Measurements from ENCODE around the gene ALG1L2.
"Not testable (repeated sequence)": the region's sequence is repeated elsewhere in the genome, so short reads cannot be mapped to it uniquely, and the experiment has no call there.

The ALG1L2 gene

DNA sequence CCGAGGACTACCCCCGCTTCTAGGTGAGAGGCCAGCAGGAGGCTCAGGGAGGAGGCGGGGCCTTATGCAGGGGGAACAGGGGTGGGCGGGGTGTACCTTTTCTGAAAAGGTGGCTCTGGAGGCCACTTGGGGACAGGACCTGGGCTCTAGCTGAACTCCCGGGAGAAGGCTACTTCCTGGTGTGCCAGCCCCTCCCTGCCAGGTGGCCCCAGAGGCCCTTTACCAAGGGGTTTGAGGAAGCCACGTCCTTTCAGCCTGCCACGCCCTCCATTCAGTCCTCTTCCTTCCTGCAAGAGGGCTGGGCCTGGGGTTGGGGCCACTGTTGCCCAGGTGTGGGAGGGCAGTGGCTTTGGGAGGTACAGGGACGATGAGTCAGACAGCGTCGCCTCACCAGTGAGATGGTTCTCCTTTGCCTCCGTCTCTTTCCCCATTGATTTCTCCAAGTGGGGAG is 12.9 kb downstream of the ALG1L2 start:
- not testable (repeated sequence) for DNase-seq

DNA sequence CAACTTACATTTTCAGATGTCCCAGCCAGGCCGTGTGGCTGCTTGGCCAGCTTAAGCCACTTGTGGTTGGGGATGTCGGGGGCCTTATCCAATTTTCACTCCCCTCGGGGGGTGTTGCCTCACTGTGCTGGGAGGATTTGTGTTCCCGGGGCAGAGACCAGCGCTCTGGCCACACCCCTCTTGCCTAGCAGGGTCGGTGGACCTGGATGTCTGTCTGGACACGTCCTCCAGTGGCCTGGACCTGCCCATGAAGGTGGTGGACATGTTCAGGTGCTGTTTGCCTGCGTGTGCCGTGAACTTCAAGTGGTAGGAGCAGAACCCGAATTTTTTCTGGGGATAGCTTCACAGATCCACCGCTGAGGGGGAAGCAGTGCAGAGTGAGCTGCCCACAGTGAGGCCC is 14.2 kb downstream of the ALG1L2 start:
- not testable (repeated sequence) for DNase-seq

DNA sequence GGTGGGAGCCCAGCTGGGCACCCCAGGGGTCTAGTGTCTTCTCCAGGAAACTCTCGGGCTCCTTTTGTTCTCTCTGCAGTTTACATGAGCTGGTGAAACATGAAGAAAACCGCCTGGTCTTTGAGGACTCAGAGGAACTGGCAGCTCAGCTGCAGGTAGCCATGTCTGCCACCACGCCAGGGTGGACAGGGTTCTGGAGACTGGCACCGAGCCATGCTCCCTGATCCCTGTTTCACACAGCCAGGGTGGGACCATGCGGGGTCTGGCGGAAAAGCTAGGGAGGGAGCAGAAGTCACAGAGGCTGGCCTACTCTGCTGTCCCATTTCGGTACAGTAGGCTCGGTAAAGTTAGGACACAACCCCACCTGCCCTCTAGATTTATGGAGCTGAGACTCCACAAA is 15.5 kb downstream of the ALG1L2 start:
- not testable (repeated sequence) for DNase-seq

DNA sequence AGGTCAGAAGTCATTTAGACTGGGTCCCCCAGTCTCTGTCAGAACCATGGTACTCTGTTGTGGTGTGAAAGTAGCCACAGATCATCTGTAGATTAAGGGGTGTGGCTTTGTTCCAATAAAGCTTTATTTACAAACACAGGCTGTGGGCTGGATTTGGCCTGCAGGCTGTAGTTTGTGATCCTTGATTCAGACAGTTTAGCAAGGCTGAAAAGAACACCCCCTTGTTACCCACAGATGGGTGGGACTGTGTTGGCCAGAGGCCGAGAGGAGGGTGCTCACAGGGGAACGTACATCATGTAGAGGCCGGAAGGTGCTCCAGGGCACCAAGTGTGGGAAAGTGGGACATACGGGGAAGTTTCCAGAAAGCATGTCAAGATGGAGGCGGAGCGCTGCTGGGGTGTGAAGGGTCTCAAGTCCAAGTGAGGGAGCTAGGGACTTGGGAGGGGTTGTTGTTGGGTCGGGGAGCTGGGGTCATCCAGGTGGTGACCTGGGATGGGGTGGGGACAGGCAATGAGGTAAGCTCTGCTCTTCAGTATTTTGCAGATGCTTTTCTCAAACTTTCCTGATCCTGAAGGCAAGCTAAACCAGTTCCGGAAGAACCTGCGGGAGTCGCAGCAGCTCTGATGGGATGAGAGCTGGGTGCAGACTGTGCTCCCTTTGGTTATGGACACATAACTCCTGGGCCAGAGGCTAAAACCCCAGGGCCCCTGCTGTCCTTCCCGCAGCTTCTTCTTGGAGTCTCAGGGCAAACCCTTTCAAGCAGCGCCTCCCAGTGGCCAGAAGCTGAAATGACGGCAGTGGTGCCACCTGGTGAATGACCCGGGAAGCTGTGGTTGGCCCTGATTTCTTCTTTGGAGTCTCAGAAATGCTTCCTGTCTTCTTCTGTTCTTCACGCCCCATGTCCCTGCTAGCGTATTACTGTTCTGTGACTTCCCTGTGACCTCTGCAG is 16.3 kb downstream of the ALG1L2 start:
- not testable (repeated sequence) for DNase-seq

- not testable (repeated sequence) for DNase-seq
These were observed 17.2 kb downstream of the ALG1L2 start for GRCh38 chr3:130098639-130099385.

DNA sequence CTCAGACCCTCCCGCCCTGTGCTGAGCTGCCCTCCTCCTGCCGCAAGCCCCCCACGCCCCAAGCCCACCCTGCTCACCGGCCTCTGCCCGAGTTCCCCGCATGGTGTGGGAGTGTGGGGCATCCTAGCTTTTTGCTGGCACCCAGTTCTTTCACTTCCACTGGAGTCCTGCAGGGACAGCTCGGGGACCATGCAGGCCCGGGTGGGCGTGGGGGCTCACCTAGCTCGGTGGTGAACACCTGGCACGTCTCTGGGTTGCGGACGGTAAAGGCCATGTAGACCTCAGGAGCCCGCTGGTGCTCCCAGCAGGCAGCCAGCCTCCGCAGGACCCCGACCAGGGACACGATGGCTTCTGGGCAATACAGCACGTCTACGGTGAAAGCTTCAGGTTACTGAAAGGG is 20.9 kb downstream of the ALG1L2 start:
- not testable (repeated sequence) for DNase-seq

- DNase-seq = not testable (repeated sequence)
These were observed 22.6 kb downstream of the ALG1L2 start for GRCh38 chr3:130104191-130104590.

DNA sequence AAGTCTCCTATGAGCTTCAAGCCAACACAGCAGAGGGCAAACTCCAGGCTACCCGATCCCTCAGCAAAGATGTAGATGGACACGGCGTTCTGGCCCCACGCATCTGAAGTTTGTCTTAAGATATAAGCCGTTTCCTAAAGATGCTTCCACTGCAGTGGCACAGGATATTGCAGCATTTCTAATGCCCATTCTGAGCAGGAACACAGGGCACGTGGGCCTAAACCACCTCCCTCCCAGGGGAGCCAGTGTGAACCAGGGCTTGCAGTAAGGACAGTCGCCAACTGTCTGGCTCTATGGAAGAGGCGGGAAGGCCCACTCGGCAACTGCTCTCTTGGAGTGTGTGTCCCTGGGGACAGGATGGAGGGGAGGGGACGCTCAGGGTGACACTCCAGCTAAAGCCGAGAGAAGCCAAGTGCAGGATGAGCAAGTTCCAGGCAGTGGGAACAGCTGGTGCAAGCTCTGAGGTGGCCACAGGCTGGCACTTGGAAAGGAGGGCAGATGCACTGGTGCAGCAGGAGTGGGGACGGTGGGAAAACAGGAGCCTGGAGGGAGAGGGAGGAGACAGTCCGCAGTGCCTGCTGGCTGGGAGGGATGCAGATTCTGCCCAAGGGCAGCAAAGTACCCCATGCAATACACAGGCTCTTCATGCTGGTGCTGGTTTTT is 25.8 kb downstream of the ALG1L2 start:
- not testable (repeated sequence) for DNase-seq

GRCh38 chr3:130108836-130109585 is 27.4 kb downstream of the ALG1L2 start:
- not testable (repeated sequence) for DNase-seq

- not testable (repeated sequence) for DNase-seq
These were observed 28.9 kb downstream of the ALG1L2 start for GRCh38 chr3:130110386-130111169.

DNA sequence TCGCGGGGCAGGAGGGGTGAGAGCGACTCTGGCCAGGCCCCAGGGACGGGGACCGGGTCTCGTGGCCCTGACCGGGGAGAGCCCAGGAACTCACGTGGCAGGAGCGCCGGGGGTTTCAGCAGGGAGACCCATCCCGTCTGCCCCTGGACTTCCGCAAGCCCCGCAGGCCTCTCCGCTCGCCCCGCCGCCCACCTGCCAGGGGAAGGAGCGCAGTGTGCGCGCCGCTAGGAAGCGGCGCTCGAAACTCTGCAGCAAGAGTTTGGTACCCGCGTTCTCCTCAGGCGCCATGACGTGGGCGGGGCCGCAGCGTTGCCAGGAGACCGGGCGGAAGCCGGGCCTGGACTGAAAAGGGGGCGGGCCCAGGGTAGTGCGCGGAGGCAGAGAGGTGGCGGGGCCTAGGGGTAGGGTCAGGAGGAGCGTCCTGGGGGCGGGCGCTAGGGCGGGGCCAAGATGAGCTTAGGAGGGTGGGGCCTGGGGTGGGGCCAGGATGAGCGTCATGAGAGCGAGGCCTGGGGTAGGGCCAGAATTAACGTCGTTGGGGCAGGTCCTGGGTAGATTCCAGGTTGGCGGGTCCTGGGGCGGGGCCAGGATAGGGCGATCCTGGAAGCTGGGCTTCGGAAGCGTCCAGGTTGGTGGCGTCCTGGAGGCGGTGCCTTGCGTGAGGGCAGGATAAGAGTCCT is 29.7 kb downstream of the ALG1L2 start:
- peak; percentile 96 for DNase-seq

GRCh38 chr3:130111865-130112747 is 30.5 kb downstream of the ALG1L2 start:
- DNase-seq = peak; percentile 96

DNA sequence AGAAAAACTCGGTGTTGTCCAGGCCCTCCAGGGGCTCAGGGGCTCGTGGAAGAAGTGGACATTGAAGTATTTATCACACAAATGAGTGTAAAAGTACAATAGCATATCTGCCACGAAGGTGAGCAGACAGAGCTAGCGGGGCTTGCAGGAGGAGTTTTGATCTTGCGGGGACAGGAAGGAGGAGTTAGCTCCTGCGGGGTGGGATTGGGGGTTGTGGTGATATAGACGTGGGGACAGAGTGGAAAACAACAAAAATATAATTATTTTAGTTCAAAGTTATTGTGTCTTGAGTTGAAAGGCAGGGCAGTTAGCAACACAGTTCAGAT is 31.1 kb downstream of the ALG1L2 start:
- DNase-seq = not testable (repeated sequence)

GRCh38 chr3:130115400-130115799 is 33.8 kb downstream of the ALG1L2 start:
- not testable (repeated sequence) for DNase-seq

DNA sequence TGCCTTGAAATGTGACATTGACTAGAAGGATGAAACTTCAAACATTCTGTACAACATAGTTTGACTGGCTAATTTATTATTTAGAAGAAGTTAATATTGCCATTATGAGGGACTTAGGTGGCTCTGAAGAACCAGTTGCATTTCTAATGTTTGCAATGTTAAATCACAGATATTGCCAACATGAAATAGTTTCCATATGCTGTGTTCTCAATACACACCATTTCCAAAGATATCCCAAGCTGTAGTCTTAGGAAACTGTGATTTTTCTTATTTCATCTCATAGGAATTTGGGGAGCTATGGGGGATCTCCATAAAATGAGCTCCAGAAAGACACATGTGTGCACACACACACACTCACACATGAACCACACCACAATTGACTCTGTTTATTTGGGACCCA is 36.3 kb downstream of the ALG1L2 start:
- DNase-seq = no peak

DNA sequence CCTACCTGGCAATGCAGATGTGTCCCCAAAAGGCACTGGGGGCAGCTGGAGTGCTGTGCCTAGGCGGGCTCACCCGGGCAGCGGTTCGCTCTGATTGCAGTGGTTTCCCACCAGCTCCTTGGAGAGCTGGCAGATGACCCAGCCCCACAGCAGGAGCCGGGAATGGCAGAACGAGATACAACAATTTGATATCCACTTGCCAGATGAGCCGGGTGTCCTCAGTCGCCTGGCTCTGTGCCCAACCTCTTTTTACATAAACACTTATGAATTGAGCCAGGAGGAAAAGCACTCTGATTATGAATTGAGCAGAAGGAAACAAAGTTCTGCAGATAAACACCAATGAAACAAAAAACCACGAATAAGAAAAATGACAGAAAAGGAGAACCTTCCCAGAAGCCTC is 38.2 kb downstream of the ALG1L2 start:
- DNase-seq = not testable (repeated sequence)

DNA sequence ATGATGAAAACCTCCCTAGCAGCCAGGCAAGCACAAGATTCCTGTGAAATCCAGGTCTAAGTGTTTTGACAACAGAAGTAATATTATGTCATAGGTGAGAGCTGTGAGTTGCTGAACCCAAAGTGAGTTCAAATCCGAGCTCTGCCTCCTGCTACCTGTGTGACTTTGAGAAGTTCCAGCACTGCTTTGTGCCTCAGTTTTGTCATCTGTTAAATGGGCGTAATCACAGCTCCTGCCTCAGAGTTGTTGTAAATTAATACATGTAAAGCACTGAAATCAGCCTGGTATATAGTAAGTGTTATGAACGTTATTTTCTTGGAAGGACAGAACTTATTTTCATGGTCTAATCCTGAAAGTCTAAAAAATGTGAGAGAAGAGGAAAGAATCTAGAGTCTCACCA is 38.7 kb downstream of the ALG1L2 start:
- DNase-seq = not testable (repeated sequence)

DNA sequence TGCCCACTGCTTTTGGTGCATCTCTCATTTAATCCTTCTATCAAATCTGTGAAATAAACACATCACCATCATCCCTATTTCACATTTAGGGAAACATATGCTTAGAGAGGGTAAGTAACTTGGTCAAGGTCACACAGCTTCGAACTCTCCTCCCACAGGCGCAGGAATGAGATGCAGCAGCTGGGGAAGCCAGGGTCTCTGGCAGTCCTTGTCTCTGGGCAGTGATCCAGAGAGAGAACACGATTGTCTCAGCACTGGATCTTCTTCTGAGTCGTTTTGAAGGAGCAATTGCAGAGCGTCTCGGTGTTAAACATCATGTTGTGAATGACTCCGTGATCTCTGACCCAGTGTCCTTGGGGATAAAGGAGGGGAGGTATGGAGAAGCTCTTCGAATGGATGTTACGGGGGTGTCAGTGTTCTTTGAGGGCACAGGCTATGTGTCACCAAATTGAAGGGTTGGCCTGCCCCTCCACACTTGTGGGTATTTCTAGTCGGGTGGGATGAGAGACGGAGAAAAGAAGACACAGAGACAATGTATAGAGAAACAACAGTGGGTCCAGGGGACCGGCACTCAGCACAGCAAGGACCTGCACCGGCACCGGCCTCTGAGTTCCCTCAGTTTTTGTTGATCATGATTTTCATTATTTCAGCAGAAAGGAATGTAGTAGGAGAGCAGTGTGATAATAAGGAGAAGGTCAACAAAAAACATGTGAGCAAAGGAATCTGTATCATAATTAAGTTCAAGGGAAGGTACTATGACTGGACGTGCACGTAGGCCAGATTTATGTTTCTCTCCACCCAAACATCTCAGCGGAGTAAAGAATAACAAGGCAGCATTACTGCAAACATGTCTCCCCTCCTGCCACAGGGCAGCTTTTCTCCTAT is 41.5 kb downstream of the ALG1L2 start:
- peak; percentile 58 for DNase-seq

- not testable (repeated sequence) for DNase-seq
These were observed 43.8 kb downstream of the ALG1L2 start for GRCh38 chr3:130125406-130125805.
